Measurements from ENCODE around the gene CDRT4. TPM values are rescaled to one million over a fixed set of nuclear protein-coding genes. Genes with fewer than 3 reads are reported as not detected.
"Not testable (repeated sequence)": the region's sequence is repeated elsewhere in the genome, so short reads cannot be mapped to it uniquely, and the experiment has no call there.

The CDRT4 gene
- polyA plus RNA-seq, 1 of the 3 experiments (the other 2 are of a cell fraction), result 4.6 TPM

GRCh38 chr17:15440347-15440746 lies 27.1 kb downstream of the CDRT4 start:
- Histone ChIP-seq H3K4me2 (no peak overlapping the region), H3K79me2 (ENCODE audit: insufficient read depth) (no peaks in the 10 kb centered on the region), H3K27ac (ENCODE audit: low read depth in 2 of 2, low read length in 1 of 2) (no peak overlapping the region; a peak in 1 of 4 replicates), H3F3A (replicated peaks; ENCODE audit: insufficient read depth) (peaks cover 7% of the 10 kb centered on the region), H3K36me3 (replicated peaks in 1 of 2; ENCODE audit: control insufficient read depth in 1 of 2, insufficient read depth in 2 of 2, low read length in 1 of 2) (peaks cover 0 to 6% of the 10 kb centered on the region in 2 experiments), H3K4me3 (ENCODE audit: low read depth in 2 of 2, low read length in 1 of 2) (no peak overlapping the region), H4K20me1 (ENCODE audit: insufficient read depth) (no peaks in the 10 kb centered on the region), H3K9me3 (no peaks in the 10 kb centered on the region), H3K27me3 (ENCODE audit: insufficient read depth) (no peaks in the 10 kb centered on the region), H3K9ac (no peak overlapping the region), H3K4me1 (ENCODE audit: control insufficient read depth in 1 of 2, insufficient read depth in 2 of 2, low read depth in 1 of 2, low read length in 1 of 2) (peaks cover 4 to 11% of the 10 kb centered on the region in 2 experiments), H3K9me2 (no peaks in the 10 kb centered on the region), H2AFZ (ENCODE audit: low read depth) (no peak overlapping the region)
- TF ChIP-seq FOSL2 (IDR thresholded peaks at IDR 0.05; ENCODE audit: borderline replicate concordance, low read depth), result no peak
- no peak for TF ChIP-seq PBX3 (IDR thresholded peaks at IDR 0.05)
- no peak for TF ChIP-seq MAX (IDR thresholded peaks at IDR 0.05; ENCODE audit: low read depth)
- no peak for TF ChIP-seq SMC3 (IDR thresholded peaks at IDR 0.05; ENCODE audit: low read depth, low read length)
- TF ChIP-seq IRF3 (IDR thresholded peaks at IDR 0.05; ENCODE audit: low read depth, low read length), result no peak
- no peak for TF ChIP-seq ZBTB33 (IDR thresholded peaks at IDR 0.05; ENCODE audit: borderline replicate concordance, low read depth)
- TF ChIP-seq SIN3A (IDR thresholded peaks at IDR 0.05; ENCODE audit: borderline replicate concordance, low read depth, low read length), result no peak
- no peak for TF ChIP-seq FOXM1 (IDR thresholded peaks at IDR 0.05; ENCODE audit: low read depth)
- no peak for TF ChIP-seq RXRA (IDR thresholded peaks at IDR 0.05; ENCODE audit: borderline replicate concordance, low read depth)
- no peak for TF ChIP-seq TEAD4 (IDR thresholded peaks at IDR 0.05; ENCODE audit: borderline replicate concordance, insufficient read depth)
- no peak for TF ChIP-seq NRF1 (IDR thresholded peaks at IDR 0.05; ENCODE audit: low read depth, low read length)
- TF ChIP-seq JUND (IDR thresholded peaks at IDR 0.05), result no peak
- no peak for TF ChIP-seq RAD21 (IDR thresholded peaks at IDR 0.05; ENCODE audit: low read length)
- ChIA-PET CTCF (interaction anchor here (0.9 kb wide), 1 partner anchor 62 kb away, joined by 3 read pairs; no protein-coding TSS in a partner anchor), POLR2A (no interaction called here)
- 93% methylated on average over 3 of the region's 3 CpGs for WGBS (ENCODE audit: low lambda C conversion rate)
- no peak for DNase-seq

GRCh38 chr17:15439205-15439985 lies 28.0 kb downstream of the CDRT4 start:
- 90% methylated on average over 8 of the region's 8 CpGs for WGBS (ENCODE audit: low lambda C conversion rate)
- not testable (repeated sequence) for H3K9me2 ChIP-seq; H4K20me1 ChIP-seq (ENCODE audit: insufficient read depth)

More at GRCh38 chr17:15439205-15439985, 28.0 kb downstream of the CDRT4 start:
- H3K4me3 ChIP-seq (ENCODE audit: low read depth in 2 of 2, low read length in 1 of 2); H3F3A ChIP-seq (replicated peaks; ENCODE audit: insufficient read depth); DNase-seq; H3K4me1 ChIP-seq (ENCODE audit: control insufficient read depth in 1 of 2, insufficient read depth in 2 of 2, low read depth in 1 of 2, low read length in 1 of 2); H3K79me2 ChIP-seq (ENCODE audit: insufficient read depth); H3K27ac ChIP-seq (ENCODE audit: low read depth in 2 of 2, low read length in 1 of 2); POLR2A ChIA-PET; H3K27me3 ChIP-seq (ENCODE audit: insufficient read depth); H3K4me2 ChIP-seq; H3K9ac ChIP-seq; H2AFZ ChIP-seq (ENCODE audit: low read depth); H3K36me3 ChIP-seq (replicated peaks in 1 of 2; ENCODE audit: control insufficient read depth in 1 of 2, insufficient read depth in 2 of 2, low read length in 1 of 2); H3K9me3 ChIP-seq: not testable (repeated sequence)
- CTCF ChIA-PET, result interaction anchor here (1.3 kb wide), 1 partner anchor 18 kb away, joined by 4 read pairs; no protein-coding TSS in a partner anchor

Data from SK-N-SH (cell line).